Measurements from ENCODE around the gene TMEM72. TPM values are rescaled to one million over a fixed set of nuclear protein-coding genes. Genes with fewer than 3 reads are reported as not detected.

The TMEM72 gene
- polyA plus RNA-seq, 1 donor: 0.31 TPM

DNA sequence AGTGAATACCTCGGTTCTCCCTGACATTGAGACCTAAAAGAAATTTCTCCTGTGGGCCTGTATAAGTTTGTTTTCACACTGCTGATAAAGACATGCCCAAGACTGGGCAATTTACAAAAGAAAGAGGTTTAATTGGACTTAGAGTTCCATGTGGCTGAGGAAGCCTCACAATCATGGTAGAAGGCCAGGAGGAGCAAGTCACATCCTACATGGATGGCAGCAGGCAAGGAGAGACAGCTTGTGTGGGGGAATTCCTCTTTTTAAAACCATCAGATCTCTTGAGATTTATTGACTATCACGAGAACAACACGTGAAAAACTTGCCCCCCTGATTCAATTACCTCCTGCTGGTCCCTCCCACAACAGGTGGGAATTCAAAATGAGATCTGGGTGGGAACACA lies 6.7 kb downstream of the TMEM72 start:
- no peak overlapping the region for H3K27ac ChIP-seq (ENCODE audit: low read length)
- no CpG with 5 or more reads among the region's 3 CpGs for WGBS (ENCODE audit: insufficient coverage, low lambda C conversion rate)

DNA sequence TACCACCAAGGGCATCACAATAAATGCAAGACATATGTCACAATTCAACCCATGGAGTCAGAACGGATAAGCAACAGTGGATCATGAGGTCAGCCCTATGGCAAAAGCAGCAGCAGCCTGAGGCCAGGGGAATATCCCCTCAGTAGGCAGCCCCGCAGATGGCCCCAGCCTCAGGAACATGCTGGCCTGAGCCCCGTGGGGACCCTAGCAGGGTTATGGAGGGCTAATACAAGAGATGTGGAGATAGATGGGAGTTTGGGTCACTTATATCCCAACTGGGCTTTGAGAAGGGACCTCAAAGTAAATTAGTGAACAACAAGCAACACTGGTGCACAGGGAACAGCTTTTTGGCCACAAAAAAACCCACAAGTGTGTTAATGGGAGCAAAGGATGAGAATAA lies 9.1 kb downstream of the TMEM72 start:
- Histone ChIP-seq H3K36me3 (ENCODE audit: control insufficient read depth, insufficient read depth, low read length) (no peaks in the 10 kb centered on the region), H3K9me3 (ENCODE audit: control insufficient read depth, low read depth, low read length) (peaks cover 3% of the 10 kb centered on the region), H3K27me3 (ENCODE audit: control insufficient read depth, insufficient read depth, low read length) (no peaks in the 10 kb centered on the region), H3K4me1 (ENCODE audit: control insufficient read depth, insufficient read depth, low read length) (no peaks in the 10 kb centered on the region), H3K4me3 (ENCODE audit: low read length) (no peak overlapping the region), H3K27ac (ENCODE audit: low read length) (no peak overlapping the region)
- no CpG with 5 or more reads among the region's 3 CpGs for WGBS (ENCODE audit: insufficient coverage, low lambda C conversion rate)
- DNase-seq: no peak

More for the DNA sequence above, 6.7 kb downstream of the TMEM72 start:
- H3K4me1 ChIP-seq (ENCODE audit: control insufficient read depth, insufficient read depth, low read length): no peaks in the 10 kb centered on the region
- H3K4me3 ChIP-seq (ENCODE audit: low read length): no peak overlapping the region
- H3K9me3 ChIP-seq (ENCODE audit: control insufficient read depth, low read depth, low read length): no peaks in the 10 kb centered on the region
- no peaks in the 10 kb centered on the region for H3K36me3 ChIP-seq (ENCODE audit: control insufficient read depth, insufficient read depth, low read length)
- no peak for DNase-seq
- H3K27me3 ChIP-seq (ENCODE audit: control insufficient read depth, insufficient read depth, low read length): no peaks in the 10 kb centered on the region

DNA sequence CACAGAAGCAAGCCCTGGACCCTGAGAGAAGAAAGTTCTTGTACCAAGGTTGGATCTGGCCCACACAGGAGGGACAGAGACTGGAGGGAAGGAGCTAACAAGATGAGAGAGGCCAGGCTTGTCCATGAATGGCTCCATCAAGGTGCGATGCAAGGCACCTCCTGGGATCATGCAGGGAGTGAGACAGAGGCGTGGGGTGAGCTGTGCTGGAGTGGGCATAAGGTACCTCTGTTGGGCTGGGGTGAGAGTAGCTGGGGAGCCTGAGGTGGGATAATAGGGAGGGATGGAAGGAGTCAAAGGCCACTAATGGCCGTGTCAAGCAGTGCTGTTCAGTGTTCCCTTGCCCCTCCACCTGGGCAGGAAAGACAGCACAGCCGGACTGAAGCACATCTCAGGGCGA lies 9.9 kb downstream of the TMEM72 start:
- Histone ChIP-seq H3K4me1 (ENCODE audit: control insufficient read depth, insufficient read depth, low read length) (no peaks in the 10 kb centered on the region), H3K36me3 (ENCODE audit: control insufficient read depth, insufficient read depth, low read length) (no peaks in the 10 kb centered on the region), H3K4me3 (ENCODE audit: low read length) (no peak overlapping the region), H3K27me3 (ENCODE audit: control insufficient read depth, insufficient read depth, low read length) (no peaks in the 10 kb centered on the region), H3K9me3 (ENCODE audit: control insufficient read depth, low read depth, low read length) (peaks cover 3% of the 10 kb centered on the region), H3K27ac (ENCODE audit: low read length) (no peak overlapping the region)
- WGBS (ENCODE audit: insufficient coverage, low lambda C conversion rate): 100% methylated on average over 1 of the region's 5 CpGs
- DNase-seq: no peak

DNA sequence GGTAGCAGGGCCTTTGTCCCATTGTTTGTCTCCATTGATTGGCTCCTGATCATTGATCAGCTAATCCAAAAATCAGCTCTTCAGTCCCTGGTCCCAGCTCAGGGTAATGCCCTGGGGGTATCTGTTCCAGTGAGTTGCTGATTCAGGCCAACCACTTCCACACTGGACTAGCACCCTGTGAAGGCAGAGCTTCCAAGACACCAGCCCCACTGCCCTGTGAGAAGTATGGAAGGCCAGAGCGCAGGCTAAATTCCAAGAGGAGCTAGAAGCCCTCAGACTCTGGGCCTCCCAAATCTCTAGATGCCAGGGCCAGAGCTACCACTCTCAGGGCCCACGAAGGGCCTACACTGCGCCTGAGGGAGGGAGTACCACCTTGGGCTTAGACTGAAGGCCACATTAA lies 10.4 kb downstream of the TMEM72 start:
- no peak for DNase-seq
- H3K36me3 ChIP-seq (ENCODE audit: control insufficient read depth, insufficient read depth, low read length): no peaks in the 10 kb centered on the region
- no peaks in the 10 kb centered on the region for H3K27me3 ChIP-seq (ENCODE audit: control insufficient read depth, insufficient read depth, low read length)
- H3K4me3 ChIP-seq (ENCODE audit: low read length): no peak overlapping the region
- H3K9me3 ChIP-seq (ENCODE audit: control insufficient read depth, low read depth, low read length): peaks cover 3% of the 10 kb centered on the region
- H3K27ac ChIP-seq (ENCODE audit: low read length): no peak overlapping the region
- H3K4me1 ChIP-seq (ENCODE audit: control insufficient read depth, insufficient read depth, low read length): no peaks in the 10 kb centered on the region
- WGBS (ENCODE audit: insufficient coverage, low lambda C conversion rate): no CpG with 5 or more reads among the region's 3 CpGs

DNA sequence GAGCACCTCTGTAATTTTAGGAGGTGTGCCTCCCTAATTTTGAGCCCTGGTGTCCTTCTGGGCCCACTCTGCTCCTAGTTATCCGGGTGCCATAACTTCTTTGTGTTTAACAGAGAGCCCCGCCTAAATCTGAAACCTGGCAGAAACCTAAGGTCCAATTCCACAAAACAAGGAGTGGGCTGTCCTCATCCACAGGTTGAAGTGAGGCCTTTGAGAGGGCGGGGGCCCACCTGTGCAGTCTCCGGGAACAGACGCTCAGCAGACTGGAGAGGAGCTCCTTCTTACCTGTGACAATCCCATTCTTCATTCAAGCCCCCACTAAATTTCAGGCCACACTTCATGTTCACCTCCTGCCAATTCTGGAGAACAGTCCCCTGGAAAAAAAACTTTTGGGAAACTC lies 10.9 kb downstream of the TMEM72 start:
- no peaks in the 10 kb centered on the region for H3K4me1 ChIP-seq (ENCODE audit: control insufficient read depth, insufficient read depth, low read length)
- peak; percentile 32 to 63 for DNase-seq
- no CpG with 5 or more reads among the region's 5 CpGs for WGBS (ENCODE audit: insufficient coverage, low lambda C conversion rate)

DNA sequence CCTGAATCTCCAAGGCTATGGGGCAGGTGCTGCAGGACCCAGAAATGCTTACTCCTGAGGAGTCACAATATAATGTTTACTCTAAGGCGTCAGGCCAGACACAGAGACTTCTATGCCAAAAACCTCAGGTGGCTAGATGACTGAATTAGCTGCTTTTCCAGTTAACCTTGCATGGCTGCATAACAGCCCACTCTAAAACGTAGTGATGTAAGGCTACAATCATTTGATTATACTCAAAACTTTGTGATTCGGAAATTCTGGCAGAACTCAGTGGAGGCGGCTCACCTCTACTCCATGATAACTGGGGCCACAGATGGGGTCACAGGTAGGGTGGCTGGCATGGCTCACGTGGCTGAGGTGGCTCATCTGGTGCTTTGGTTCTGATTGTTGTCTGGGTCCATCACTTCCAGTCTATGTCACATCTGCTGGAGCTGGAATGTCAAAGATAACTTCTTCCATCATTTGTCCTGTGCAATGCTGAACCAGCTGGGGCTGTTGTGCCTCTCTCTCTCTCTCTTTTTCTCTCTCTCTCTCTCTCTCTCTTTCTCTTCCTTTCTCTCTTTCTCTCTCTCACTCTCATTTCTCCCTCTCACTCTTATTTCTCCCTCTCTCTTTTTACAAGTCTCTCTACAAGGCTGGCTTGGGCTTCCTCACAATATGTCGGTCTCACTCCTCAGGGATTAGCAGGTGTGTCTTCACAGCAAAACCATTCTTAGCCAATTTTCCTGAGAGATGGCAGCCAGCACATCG lies 11.8 kb downstream of the TMEM72 start:
- Histone ChIP-seq H3K4me3 (ENCODE audit: low read length) (no peak overlapping the region), H3K36me3 (ENCODE audit: control insufficient read depth, insufficient read depth, low read length) (no peaks in the 10 kb centered on the region), H3K9me3 (ENCODE audit: control insufficient read depth, low read depth, low read length) (peaks cover 3% of the 10 kb centered on the region), H3K4me1 (ENCODE audit: control insufficient read depth, insufficient read depth, low read length) (peaks cover 7% of the 10 kb centered on the region), H3K27ac (ENCODE audit: low read length) (no peak overlapping the region), H3K27me3 (ENCODE audit: control insufficient read depth, insufficient read depth, low read length) (no peaks in the 10 kb centered on the region)
- no peak for DNase-seq
- no CpG with 5 or more reads among the region's 7 CpGs for WGBS (ENCODE audit: insufficient coverage, low lambda C conversion rate)

More for the DNA sequence above, 10.9 kb downstream of the TMEM72 start:
- H3K27ac ChIP-seq (ENCODE audit: low read length): no peak overlapping the region
- H3K27me3 ChIP-seq (ENCODE audit: control insufficient read depth, insufficient read depth, low read length): no peaks in the 10 kb centered on the region
- no peaks in the 10 kb centered on the region for H3K36me3 ChIP-seq (ENCODE audit: control insufficient read depth, insufficient read depth, low read length)
- peaks cover 3% of the 10 kb centered on the region for H3K9me3 ChIP-seq (ENCODE audit: control insufficient read depth, low read depth, low read length)
- H3K4me3 ChIP-seq (ENCODE audit: low read length): no peak overlapping the region

DNA sequence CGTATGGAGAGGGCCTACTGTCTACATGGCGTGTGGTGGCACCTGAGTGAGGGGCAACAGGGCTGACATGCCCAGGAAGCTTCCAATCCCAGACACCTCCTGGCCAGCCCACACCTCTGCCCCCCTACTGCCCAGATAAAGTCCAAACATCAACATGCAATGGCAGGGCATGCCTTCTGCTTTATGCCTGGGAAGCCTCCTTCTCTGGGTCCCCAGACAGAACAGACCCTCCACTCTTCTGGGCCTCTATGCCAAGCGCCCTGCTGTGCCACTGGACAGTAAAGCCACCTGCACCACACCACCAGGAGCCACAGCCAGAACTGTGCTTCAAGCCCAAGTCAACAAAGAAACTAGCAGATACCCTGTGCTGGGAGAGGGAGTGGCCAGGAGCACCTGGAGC lies 12.5 kb downstream of the TMEM72 start:
- H3K27me3 ChIP-seq (ENCODE audit: control insufficient read depth, insufficient read depth, low read length): no peaks in the 10 kb centered on the region
- H3K27ac ChIP-seq (ENCODE audit: low read length): no peak overlapping the region

DNA sequence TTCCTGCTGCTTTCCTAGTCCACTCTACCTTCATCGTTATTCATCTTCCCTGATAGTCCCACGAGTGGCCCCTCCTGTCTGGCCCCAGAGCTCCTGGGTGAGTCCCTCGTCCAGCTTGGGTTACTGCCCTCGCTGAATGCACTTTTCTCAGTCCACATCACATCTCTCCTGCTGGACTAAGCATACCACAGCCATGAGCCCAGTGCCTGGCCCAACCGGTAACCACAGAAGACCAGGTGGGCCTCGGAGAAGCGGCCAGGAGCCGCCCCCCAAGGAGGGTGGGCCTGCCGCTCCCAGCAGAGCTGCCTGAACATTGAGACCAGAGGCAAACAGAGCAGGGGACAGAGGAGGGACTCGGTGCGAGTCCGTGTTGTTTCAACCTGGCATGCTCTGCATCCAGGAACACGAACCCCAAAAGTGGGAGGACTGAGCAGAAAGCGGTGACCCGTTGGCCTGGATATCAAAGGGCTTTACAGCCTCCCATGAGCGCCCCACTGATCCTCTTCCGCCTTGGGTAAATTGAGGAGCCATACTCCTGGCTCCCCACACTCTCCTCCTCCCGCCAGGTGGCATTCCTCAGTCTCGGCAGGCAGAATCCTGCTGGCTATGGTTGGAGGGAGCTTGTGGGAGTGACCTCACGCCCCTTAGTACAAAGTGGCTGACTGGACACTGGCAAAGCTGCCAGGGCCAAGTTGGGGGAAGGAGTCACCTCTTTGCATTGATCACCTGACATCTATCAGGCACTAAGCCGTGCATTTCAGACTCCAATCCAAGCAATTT lies 13.3 kb downstream of the TMEM72 start:
- no CpG with 5 or more reads among the region's 21 CpGs for WGBS (ENCODE audit: insufficient coverage, low lambda C conversion rate)
- H3K9me3 ChIP-seq (ENCODE audit: control insufficient read depth, low read depth, low read length): peaks cover 3% of the 10 kb centered on the region
- no peak for DNase-seq
- H3K27ac ChIP-seq (ENCODE audit: low read length): no peak overlapping the region
- H3K36me3 ChIP-seq (ENCODE audit: control insufficient read depth, insufficient read depth, low read length): no peaks in the 10 kb centered on the region
- peaks cover 7% of the 10 kb centered on the region for H3K4me1 ChIP-seq (ENCODE audit: control insufficient read depth, insufficient read depth, low read length)
- no peak overlapping the region for H3K4me3 ChIP-seq (ENCODE audit: low read length)
- H3K27me3 ChIP-seq (ENCODE audit: control insufficient read depth, insufficient read depth, low read length): no peaks in the 10 kb centered on the region

More for the DNA sequence above, 12.5 kb downstream of the TMEM72 start:
- Histone ChIP-seq H3K36me3 (ENCODE audit: control insufficient read depth, insufficient read depth, low read length) (no peaks in the 10 kb centered on the region), H3K4me1 (ENCODE audit: control insufficient read depth, insufficient read depth, low read length) (peaks cover 7% of the 10 kb centered on the region), H3K9me3 (ENCODE audit: control insufficient read depth, low read depth, low read length) (peaks cover 3% of the 10 kb centered on the region), H3K4me3 (ENCODE audit: low read length) (no peak overlapping the region)
- DNase-seq: no peak
- WGBS (ENCODE audit: insufficient coverage, low lambda C conversion rate): no CpG with 5 or more reads among the region's 3 CpGs

DNA sequence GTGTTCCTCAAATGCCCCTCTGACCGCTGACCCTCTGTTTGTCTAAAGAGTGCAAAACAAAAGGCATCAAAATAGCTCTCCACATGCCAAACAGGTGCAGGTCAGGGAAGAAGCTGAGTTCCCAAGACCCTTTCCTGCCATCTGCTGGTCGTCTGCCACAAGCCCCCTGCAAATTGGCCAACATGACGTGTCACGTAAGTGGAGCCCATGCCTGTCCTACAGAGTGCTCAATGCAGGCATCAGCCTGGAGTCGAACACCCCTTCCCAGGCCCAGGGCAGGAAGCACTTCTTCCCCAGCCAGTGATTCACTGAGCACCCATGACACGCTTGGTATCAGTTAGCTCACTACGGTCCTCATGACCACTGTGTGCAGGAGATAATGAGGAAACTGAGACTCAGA lies 14.1 kb downstream of the TMEM72 start:
- Histone ChIP-seq H3K4me3 (ENCODE audit: low read length) (no peak overlapping the region), H3K27me3 (ENCODE audit: control insufficient read depth, insufficient read depth, low read length) (no peaks in the 10 kb centered on the region), H3K27ac (ENCODE audit: low read length) (no peak overlapping the region), H3K4me1 (ENCODE audit: control insufficient read depth, insufficient read depth, low read length) (peaks cover 7% of the 10 kb centered on the region), H3K36me3 (ENCODE audit: control insufficient read depth, insufficient read depth, low read length) (no peaks in the 10 kb centered on the region), H3K9me3 (ENCODE audit: control insufficient read depth, low read depth, low read length) (peaks cover 3% of the 10 kb centered on the region)
- DNase-seq: peak in 1 of 2 donors; percentile 28
- WGBS (ENCODE audit: insufficient coverage, low lambda C conversion rate): no CpG with 5 or more reads among the region's 7 CpGs

DNA sequence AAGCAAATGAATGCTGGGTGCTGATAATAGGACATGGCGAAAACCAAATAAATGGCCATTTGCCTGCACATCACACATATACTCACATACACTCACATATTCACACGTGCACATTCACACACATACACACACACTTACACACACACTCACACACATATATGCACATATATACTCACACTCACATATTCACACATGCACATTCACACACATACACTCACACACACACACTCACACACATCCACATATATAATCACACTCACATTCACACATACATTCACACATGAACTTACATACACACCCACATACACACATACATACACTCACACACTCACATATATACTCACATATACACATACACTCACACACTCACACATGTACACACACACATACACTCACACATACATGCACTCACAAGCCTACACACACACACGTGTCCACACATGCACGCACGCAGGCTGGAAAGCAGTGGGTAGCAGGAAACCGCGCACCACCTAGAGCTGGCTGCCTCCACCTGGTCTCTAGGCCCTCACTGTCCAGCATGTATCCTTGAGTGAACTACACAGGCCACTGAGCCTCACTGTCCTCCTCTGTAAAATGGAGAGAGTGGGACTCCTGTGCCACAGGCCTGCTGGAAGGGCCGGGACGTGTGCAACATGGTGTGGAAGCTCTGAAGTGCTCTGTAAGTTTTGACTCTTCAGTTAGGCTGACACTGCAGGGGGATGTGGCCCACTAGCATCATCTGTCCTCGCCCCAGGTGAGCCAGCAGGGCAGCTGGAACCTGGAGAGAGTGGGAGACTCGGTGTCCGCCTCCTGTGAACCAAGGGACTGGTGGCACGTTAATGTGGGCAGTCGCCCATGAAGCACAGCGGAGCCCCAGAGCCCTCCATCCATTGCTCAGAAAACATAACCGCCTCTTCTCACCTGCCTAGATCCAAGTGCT lies 14.9 kb downstream of the TMEM72 start:
- Histone ChIP-seq H3K27ac (ENCODE audit: low read length) (no peak overlapping the region), H3K36me3 (ENCODE audit: control insufficient read depth, insufficient read depth, low read length) (no peaks in the 10 kb centered on the region), H3K4me3 (ENCODE audit: low read length) (no peak overlapping the region), H3K27me3 (ENCODE audit: control insufficient read depth, insufficient read depth, low read length) (no peaks in the 10 kb centered on the region), H3K9me3 (ENCODE audit: control insufficient read depth, low read depth, low read length) (peaks cover 3% of the 10 kb centered on the region), H3K4me1 (ENCODE audit: control insufficient read depth, insufficient read depth, low read length) (peaks cover 7% of the 10 kb centered on the region)
- no CpG with 5 or more reads among the region's 16 CpGs for WGBS (ENCODE audit: insufficient coverage, low lambda C conversion rate)
- no peak for DNase-seq
